ENCODE results near the gene VOPP1.

VOPP1 gene

GRCh38 chr7:55429835-55430499 is 142.3 kb downstream of the VOPP1 start:
- DNase-seq, result no peak

GRCh38 chr7:55427800-55428199 is 144.5 kb downstream of the VOPP1 start:
- DNase-seq, result no peak

- no peak for DNase-seq
These were observed 145.0 kb downstream of the VOPP1 start for GRCh38 chr7:55427342-55427741.

- no peak for DNase-seq
These were observed 145.6 kb downstream of the VOPP1 start for GRCh38 chr7:55426676-55427075.

GRCh38 chr7:55425141-55425752 is 147.1 kb downstream of the VOPP1 start:
- DNase-seq, result no peak

GRCh38 chr7:55423891-55424290 is 148.4 kb downstream of the VOPP1 start:
- no peak for DNase-seq

- no peak for DNase-seq
These were observed 149.0 kb downstream of the VOPP1 start for GRCh38 chr7:55423277-55423711.
